NCI-H526 (cell line): ENCODE measurements around the gene IL18R1.
A peak's percentile ranks its signal among the peaks of the same experiment; 100 is the strongest.

Experiments
- DNase-seq, 2 experiments: peaks; one replicate each; lab custom pipeline; 2025; lab: John Stamatoyannopoulos, UW

IL18R1 gene

GRCh38 chr2:102391565-102391964 lies 36.0 kb downstream of the IL18R1 start:
- DNase-seq: peak; percentile 95 to 97

GRCh38 chr2:102392096-102392495 lies 36.5 kb downstream of the IL18R1 start:
- peak in 1 of 2 experiments; percentile 17 for DNase-seq

DNA sequence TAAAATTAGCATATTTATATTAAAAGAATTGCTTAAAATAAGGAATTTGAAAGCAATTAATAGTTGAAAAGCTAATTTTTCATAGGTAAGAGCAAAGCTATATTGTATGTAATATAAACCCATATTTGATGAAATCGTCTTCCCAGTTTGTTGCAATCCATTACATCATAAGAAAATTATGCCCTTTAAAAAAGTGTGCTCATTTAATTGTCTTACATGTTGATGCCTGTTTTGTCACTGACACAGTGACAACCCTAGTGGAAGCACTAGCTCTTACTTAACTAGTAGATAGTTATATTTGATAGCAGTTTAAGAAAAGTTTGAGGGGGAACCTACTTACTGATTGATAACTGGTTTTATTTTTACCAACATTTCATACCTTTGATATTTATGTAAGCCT lies 37.3 kb downstream of the IL18R1 start:
- no peak for DNase-seq

GRCh38 chr2:102396012-102396411 lies 40.4 kb downstream of the IL18R1 start:
- no peak for DNase-seq

DNA sequence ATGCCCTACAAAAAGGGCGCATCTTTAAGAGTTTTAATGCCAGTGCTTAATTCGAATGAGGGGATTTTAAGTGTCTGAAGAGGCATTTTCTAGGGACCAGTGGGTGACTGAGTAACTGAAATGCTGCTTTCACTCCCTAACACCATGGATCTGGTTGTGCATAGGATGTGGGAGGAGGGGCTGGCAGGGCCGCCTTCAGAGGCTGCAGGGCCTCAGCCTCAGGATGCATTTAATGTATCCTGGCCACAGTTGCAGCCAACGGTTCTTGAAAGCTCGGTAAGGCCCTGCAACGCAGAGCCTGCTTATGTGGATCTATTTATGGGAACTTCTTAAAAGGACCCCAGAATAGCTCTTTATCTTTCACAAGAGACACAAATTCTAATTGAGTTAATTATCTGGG lies 41.6 kb downstream of the IL18R1 start:
- DNase-seq: no peak

GRCh38 chr2:102399499-102400141 lies 44.0 kb downstream of the IL18R1 start:
- no peak for DNase-seq

DNA sequence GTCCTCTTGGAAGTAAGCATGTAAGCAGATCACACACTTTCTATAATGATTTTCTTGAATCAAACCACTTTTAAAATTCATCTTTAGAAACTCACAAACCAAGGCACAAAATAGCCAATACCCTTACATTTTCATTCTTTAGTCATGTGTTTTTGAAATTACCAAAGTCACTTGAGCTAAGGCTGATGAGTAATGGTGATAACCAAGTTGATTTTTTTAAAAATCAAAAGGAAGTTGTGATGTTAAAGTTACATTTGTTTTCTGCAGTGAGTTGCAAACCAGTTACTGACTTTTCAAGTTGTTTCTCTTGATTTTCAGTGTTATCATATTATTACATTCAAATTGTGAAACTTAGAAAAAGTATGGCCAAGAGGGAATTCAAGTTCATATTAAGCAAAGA lies 45.9 kb downstream of the IL18R1 start:
- DNase-seq: no peak

- no peak for DNase-seq
Observed at GRCh38 chr2:102401865-102402264, 46.3 kb downstream of the IL18R1 start.

DNA sequence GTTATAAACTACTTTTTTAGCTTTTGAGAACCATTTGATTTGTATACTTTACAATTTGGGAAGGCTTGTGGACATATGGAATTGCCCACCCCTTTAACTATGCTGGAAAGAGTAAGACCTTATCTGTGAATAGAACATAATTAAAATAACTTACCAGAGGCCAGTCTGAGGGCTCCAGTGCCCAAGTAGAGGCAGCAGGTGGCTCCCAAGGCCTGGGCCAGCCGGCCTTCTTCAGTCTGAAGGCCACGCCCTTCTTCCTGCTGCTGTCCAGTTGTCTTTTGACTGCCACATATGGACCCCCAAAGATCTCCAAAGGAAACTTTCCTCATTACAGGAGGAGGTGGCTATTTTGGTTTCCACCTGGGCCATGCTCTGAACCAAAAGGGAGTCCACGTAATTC lies 55.4 kb downstream of the IL18R1 start:
- no peak for DNase-seq

DNA sequence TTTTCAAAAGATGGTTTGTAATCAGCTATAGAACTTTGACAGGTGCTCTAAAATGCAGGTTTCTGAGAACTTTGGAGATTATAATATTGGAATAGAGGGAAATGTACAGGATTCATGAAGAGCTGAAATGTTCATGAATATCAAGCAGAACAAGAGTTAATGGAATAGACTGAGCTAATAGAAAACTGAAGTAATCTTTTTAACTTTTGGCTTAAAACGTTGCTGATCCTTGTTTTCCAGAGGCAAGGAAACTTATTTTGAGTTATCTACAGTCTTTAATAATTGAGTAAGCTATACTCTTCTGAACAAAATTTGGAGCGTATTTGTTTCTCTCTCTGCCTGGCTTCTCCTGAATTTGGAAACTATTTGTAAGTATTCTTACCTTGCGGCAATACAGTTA lies 56.6 kb downstream of the IL18R1 start:
- DNase-seq: no peak

- DNase-seq: no peak
Observed at GRCh38 chr2:102417946-102418345, 62.4 kb downstream of the IL18R1 start.

DNA sequence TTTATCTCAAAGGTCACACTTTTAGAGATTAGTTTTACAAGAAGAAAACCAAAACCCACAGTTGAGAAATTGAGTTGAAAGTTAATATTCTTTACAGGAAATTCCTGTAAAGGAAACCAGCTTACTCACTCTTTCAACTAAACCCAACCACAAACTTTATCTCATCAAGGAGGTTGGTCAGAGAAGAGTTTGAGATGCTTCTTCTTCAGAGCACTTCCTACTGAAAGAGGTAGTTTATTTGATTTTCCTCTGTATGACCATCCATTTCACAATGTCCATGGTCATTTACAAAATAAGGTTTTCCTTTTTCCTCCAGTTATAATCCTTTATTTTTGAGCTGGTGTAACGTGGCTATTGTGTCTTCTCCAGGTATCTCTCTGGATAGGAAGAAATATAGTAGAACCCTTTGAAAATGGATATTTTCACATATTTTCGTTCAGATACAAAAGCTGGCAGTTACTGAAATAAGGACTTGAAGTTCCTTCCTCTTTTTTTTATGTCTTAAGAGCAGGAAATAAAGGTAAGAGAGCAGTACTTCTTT lies 62.9 kb downstream of the IL18R1 start:
- DNase-seq: no peak

DNA sequence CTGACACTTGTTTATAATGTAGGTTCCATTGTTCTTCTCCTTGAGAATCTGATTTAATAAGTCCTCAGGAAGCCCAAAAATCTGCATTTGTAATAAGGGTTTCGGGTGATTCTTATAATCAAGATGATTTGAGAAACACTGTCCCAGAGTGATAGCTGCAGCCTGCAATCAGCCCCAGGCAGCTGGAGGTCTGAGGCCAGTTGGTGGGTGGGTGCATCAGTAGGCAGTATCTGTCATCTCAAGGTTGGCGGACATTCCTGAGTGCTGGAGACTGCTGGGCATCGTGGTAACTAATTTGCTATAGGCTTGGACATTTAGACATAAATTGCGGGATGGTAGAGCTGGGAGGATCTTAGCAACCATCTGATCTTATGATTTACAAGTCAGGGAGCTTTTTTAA lies 64.7 kb downstream of the IL18R1 start:
- DNase-seq: no peak

DNA sequence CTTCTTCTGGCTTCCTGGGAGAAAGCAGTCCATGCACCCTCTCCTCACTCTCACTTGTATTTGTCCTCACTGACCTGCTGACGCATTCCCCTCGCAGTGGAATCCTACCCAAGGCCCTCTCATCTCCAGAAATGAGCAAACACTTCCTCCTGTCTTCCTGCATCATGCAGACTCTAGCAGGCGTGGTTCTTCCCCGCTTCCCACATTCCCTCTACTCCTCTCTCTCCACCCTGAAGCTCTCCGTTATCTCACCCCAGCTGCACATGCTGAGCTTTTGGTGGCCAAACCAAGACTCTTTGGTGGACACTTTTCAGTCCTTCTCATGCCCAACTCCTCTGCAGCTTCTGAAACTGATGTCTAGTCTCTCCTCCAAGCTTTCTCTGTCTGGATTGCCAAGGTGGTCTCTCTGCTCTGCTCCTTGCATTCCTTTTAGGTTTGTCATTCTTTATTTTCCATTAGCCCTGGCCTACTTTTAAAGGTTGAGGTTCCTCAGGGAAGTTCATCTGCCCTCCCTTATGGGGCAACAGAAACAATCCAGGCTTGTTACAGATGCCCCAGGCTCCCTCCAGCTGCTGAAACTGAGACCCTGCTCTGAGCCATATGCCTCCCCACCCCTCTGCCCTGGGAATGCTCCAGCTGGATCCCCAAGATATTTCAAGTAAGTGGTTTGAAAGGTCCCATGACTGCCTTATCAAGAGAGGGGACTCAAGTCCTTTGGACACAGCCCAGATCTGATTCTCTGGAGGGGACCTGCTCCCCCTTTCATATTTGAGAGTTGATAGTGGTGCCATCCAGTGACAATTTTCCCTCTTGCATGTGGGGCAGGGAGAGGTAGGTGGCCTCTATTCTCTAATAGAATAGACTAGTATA lies 66.5 kb downstream of the IL18R1 start:
- DNase-seq: no peak

GRCh38 chr2:102422910-102423309 lies 67.3 kb downstream of the IL18R1 start, which contains the start of gene IL18RAP:
Gene IL18RAP (plus strand): TSS chr2:102423160. CDS start chr2:102423278, 118 bp downstream.
- no peak for DNase-seq

- no peak for DNase-seq
Observed at GRCh38 chr2:102423368-102423767, 67.8 kb downstream of the IL18R1 start.

- DNase-seq: no peak
Observed at GRCh38 chr2:102424754-102425153, 69.2 kb downstream of the IL18R1 start.

DNA sequence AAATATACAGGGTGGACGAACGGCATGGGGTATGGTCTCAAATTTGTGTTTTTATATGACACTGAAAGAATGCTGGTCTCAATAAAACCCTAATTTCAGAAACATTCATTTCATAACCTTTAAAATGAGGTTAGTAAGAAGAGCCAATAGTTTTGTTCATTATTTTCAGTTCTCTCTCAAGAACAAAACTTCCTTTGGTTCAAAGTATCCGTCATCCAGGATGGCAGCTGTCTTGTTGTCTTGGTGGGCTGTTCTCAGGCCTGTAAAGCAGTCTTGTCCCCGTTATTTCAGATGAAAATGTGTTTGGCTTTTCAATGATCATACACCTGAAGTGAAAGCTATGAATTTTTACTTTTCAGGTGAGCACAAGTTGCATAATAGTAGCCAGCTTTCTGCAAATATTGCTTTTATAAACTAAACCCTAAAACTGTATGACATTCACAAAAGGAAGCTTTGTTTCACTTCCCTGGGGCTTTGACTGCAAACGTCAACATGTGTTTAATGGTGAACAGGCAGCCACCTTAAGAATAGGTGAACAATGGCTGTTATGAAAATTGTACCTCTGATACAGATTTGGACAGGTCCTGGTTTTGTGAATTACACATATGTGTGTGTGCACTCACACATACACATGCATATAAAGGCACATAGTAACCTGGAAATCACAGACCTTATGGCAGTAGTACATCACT lies 70.0 kb downstream of the IL18R1 start:
- no peak for DNase-seq

- DNase-seq: no peak
Observed at GRCh38 chr2:102427249-102427648, 71.7 kb downstream of the IL18R1 start.

GRCh38 chr2:102428573-102428972 lies 73.0 kb downstream of the IL18R1 start:
- DNase-seq: no peak

- no peak for DNase-seq
Observed at GRCh38 chr2:102432386-102432785, 76.8 kb downstream of the IL18R1 start.

DNA sequence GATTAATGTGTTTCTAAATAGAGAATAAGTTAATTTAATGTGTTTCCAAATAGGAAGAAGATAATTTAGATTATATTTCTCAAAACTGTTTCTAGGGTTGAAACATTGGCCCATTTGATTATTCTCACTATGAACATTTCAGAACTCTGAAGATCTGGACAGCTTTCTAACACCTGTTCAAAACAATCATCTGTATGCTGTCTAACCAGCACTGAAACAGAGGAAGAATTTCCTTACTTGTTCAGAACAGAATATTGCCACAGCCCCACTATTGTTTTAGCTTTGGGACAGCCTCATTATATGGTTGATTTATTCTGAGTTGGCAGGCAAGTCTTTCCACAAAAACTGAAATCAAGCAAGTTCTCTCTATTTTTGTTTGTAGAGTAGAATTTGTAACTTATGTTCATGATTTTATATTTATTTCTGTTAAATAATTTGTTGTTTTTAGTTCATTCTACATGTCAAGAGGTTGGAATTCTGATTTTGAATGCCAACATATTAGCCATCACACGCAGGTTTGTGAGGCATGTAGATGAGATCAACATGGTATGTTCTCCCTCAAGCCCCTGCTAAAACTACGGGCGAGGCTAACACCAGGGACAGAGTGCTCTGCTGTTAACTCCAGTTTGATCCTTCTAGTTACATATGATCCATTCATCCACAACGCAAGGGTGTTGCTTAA lies 78.5 kb downstream of the IL18R1 start:
- DNase-seq: no peak
